A549 (cell line): ENCODE measurements around the gene SLC35D2. TPM values are rescaled to one million over a fixed set of nuclear protein-coding genes. Genes with fewer than 3 reads are reported as not detected.

Experiments used
- ATAC-seq, 2 experiments: fragments of 200-7000 bp in 1 of 2; fragments of >200 bp in 1 of 2; cut with Nextera tagmentation in 1 of 2; cut with Tn5 transposase in 1 of 2; 3 replicates each; pipeline versions ENCODE4 v1.8.0 to v1.9.1; 2018 to 2020; ENCODE audit warnings: mild to moderate bottlenecking in 1 of 2, moderate library complexity in 1 of 2
- CTCF ChIA-PET: fragments of 300-600 bp; sonication (Branson Sonifier 250); formaldehyde crosslinking; extraction: SDS; loops from one replicate; lab custom pipeline; 2021; ENCODE audit warnings: antibody characterized with exemption, inconsistent platforms; lab: Yijun Ruan, JAX
- POLR2A ChIA-PET: fragments of 350-600 bp; formaldehyde crosslinking; extraction: SDS; loops from one replicate; lab custom pipeline; 2021; ENCODE audit warnings: antibody characterized with exemption, inconsistent platforms; lab: Yijun Ruan, JAX
- DNase-seq, 2 experiments: peaks; one replicate each; pipeline versions ENCODE4 v3.0.0 to v3.0.0-alpha.2; 2011 to 2016; ENCODE audit warnings: low read depth in 1 of 2, low spot score in 1 of 2
- FAIRE-seq: peaks from 2 replicates; lab custom pipeline; 2011; peaks lifted over from hg19 to GRCh38; lab: Jason Lieb, UNC
- H3K27ac ChIP-seq, 2 experiments: fragments of >200 bp; sonication (Bioruptor Twin); formaldehyde crosslinking; 3 replicates each; pipeline ENCODE4 v1.5.1; 2016 to 2017
- H3K4me1 ChIP-seq: fragments of >200 bp; sonication (Bioruptor Twin); formaldehyde crosslinking; 3 replicates; pipeline ENCODE4 v1.6.1; 2016
- H3K4me2 ChIP-seq: fragments of >200 bp; sonication (Bioruptor Twin); formaldehyde crosslinking; 3 replicates; pipeline ENCODE4 v1.6.1; 2016
- H3K4me3 ChIP-seq: fragments of >200 bp; sonication (Bioruptor Twin); formaldehyde crosslinking; 3 replicates; pipeline ENCODE4 v1.5.1; 2016
- H3K9me3 ChIP-seq: fragments of >200 bp; sonication (Bioruptor Twin); formaldehyde crosslinking; 3 replicates; pipeline ENCODE4 v1.6.1; 2016
- BHLHE40 ChIP-seq: IDR thresholded peaks from 2 replicates; pipeline ENCODE4 v1.6.1; 2012; ENCODE audit warnings: low read depth, low read length, inconsistent platforms
- CHD2 ChIP-seq: fragments of 150-350 bp; IDR thresholded peaks from 2 replicates; pipeline ENCODE4 v1.6.1; 2014; ENCODE audit warnings: low read length; ENCODE audit not compliant: partially characterized antibody
- EHF ChIP-seq: fragments of 250-450 bp; sonication (Bioruptor Pico); IDR thresholded peaks from 2 replicates; pipeline ENCODE4 v1.5.0; 2020; ENCODE audit warnings: mild to moderate bottlenecking
- EHMT2 ChIP-seq: fragments of 200-600 bp; sonication (generic); IDR thresholded peaks from 2 replicates; pipeline ENCODE4 v1.6.1; 2016; ENCODE audit warnings: antibody characterized with exemption, low read depth, mild to moderate bottlenecking, moderate library complexity
- EP300 ChIP-seq, 2 experiments: fragments of >200 bp; sonication (Bioruptor Twin); formaldehyde crosslinking; IDR thresholded peaks; 2 replicates in 1 of 2; 3 replicates in 1 of 2; pipeline ENCODE4 v1.6.1; 2016 to 2017
- FOSB ChIP-seq: fragments of 250-450 bp; sonication (Bioruptor Pico); IDR thresholded peaks from 2 replicates; pipeline ENCODE4 v1.5.0; 2020; ENCODE audit warnings: mild to moderate bottlenecking, moderate library complexity
- FOSL2 ChIP-seq, 2 experiments: fragments of 450-650 bp in 1 of 2; fragments of >200 bp in 1 of 2; sonication (Bioruptor Twin) in 1 of 2; formaldehyde crosslinking; IDR thresholded peaks; 2 replicates each; pipeline versions ENCODE4 v1.5.0 to v1.6.1; 2016 to 2020; ENCODE audit warnings: mild to moderate bottlenecking in 1 of 2, moderate library complexity in 1 of 2
- FOXS1 ChIP-seq: fragments of 250-450 bp; sonication (Bioruptor Pico); IDR thresholded peaks from 2 replicates; pipeline ENCODE4 v1.5.0; 2020; ENCODE audit warnings: mild to moderate bottlenecking, moderate library complexity
- HDAC2 ChIP-seq: fragments of 200-600 bp; sonication (generic); IDR thresholded peaks from 2 replicates; pipeline ENCODE4 v1.6.1; 2016
- HES2 ChIP-seq: fragments of >200 bp; sonication (Bioruptor Twin); formaldehyde crosslinking; IDR thresholded peaks from 2 replicates; pipeline ENCODE4 v1.6.1; 2016
- JUNB ChIP-seq: fragments of >200 bp; sonication (Bioruptor Twin); formaldehyde crosslinking; IDR thresholded peaks from 2 replicates; pipeline ENCODE4 v1.6.1; 2016
- KDM1A ChIP-seq: fragments of 200-600 bp; sonication (generic); IDR thresholded peaks from 2 replicates; pipeline ENCODE4 v1.6.1; 2016; ENCODE audit warnings: low read depth, mild to moderate bottlenecking
- KDM5A ChIP-seq: fragments of 200-600 bp; sonication (generic); IDR thresholded peaks from 2 replicates; pipeline ENCODE4 v1.6.1; 2016; ENCODE audit warnings: antibody characterized with exemption, mild to moderate bottlenecking
- RARB ChIP-seq: fragments of 250-450 bp; sonication (Bioruptor Pico); IDR thresholded peaks from 2 replicates; pipeline ENCODE4 v1.8.0; 2021; ENCODE audit warnings: mild to moderate bottlenecking, moderate library complexity
- RCOR1 ChIP-seq: fragments of 150-350 bp; IDR thresholded peaks from 2 replicates; pipeline ENCODE4 v1.6.1; 2014; ENCODE audit warnings: antibody characterized with exemption, low read length, low read depth
- RFX5 ChIP-seq: fragments of 450-650 bp; IDR thresholded peaks from 2 replicates; pipeline ENCODE4 v1.7.1; 2014; ENCODE audit warnings: antibody characterized with exemption, mild to moderate bottlenecking, moderate library complexity
- RNF2 ChIP-seq: fragments of 200-600 bp; sonication (generic); IDR thresholded peaks from 2 replicates; pipeline ENCODE4 v1.6.1; 2016; ENCODE audit warnings: low read depth, mild to moderate bottlenecking, antibody characterized with exemption, moderate library complexity, borderline replicate concordance
- TFCP2L1 ChIP-seq: fragments of 250-450 bp; sonication (Bioruptor Pico); IDR thresholded peaks from 2 replicates; pipeline ENCODE4 v1.5.0; 2021; ENCODE audit warnings: mild to moderate bottlenecking
- TP53 ChIP-seq: fragments of 250-450 bp; sonication (Bioruptor Pico); IDR thresholded peaks from 2 replicates; pipeline ENCODE4 v1.5.0; 2021; ENCODE audit warnings: mild to moderate bottlenecking, moderate library complexity
- ZFP36 ChIP-seq: fragments of 450-650 bp; IDR thresholded peaks from 2 replicates; pipeline ENCODE4 v1.6.1; 2014; ENCODE audit warnings: borderline replicate concordance; ENCODE audit not compliant: partially characterized antibody
- ZNF302 ChIP-seq: fragments of 250-450 bp; sonication (Bioruptor Pico); IDR thresholded peaks from 2 replicates; pipeline ENCODE4 v1.9.0; 2021; ENCODE audit warnings: inconsistent platforms, mild to moderate bottlenecking, moderate library complexity
- WGBS: methylation state at CpG from one replicate; pipeline ENCODE4 v1.1.6; 2017; ENCODE audit errors: missing lambda C conversion rate; 5-methylcytosine and 5-hydroxymethylcytosine counted together
- polyA plus RNA-seq, 4 experiments: library from polyadenylated mRNA; depleted of rRNA in 3 of 4; stranded (reverse); fragments of >200 nt; fragmentation: RNase III in 1 of 4; extraction: RNeasy Plus Mini Kit Qiagen cat#74134 plus additional on column Dnase treatment in 1 of 4; gene quantifications; 2 replicates in 3 of 4; 3 replicates in 1 of 4; pipeline ENCODE4 v1.2.3, GENCODE V29; 2011 to 2017
- TF ChIP-seq, protein P1 (sequence below): fragments of 250-450 bp; sonication (Bioruptor Pico); IDR thresholded peaks from 2 replicates; pipeline ENCODE4 v1.5.0; 2021; ENCODE audit warnings: mild to moderate bottlenecking, moderate library complexity, borderline replicate concordance
- TF ChIP-seq, protein P2 (sequence below): fragments of 200-600 bp; sonication (generic); IDR thresholded peaks from 2 replicates; pipeline ENCODE4 v1.6.1; 2016; ENCODE audit warnings: antibody characterized with exemption, mild to moderate bottlenecking, moderate library complexity

SLC35D2 gene
- polyA plus RNA-seq, 2 of the 4 experiments (the other 2 are of a cell fraction): 13.8 to 29.8 TPM

- DNase-seq (no peak), ATAC-seq (no peak), FAIRE-seq (no peak)
- no peaks in the 10 kb centered on the region for H3K4me1 ChIP-seq
- POLR2A ChIA-PET: interaction anchor here (0.5 kb wide), 1 partner anchor 22 kb away, joined by 4 read pairs; no protein-coding TSS in a partner anchor
- TF ChIP-seq JUNB: no peak
- TF ChIP-seq EHMT2: no peak
- no peak for TF ChIP-seq TP53
- TF ChIP-seq, protein P1, sequence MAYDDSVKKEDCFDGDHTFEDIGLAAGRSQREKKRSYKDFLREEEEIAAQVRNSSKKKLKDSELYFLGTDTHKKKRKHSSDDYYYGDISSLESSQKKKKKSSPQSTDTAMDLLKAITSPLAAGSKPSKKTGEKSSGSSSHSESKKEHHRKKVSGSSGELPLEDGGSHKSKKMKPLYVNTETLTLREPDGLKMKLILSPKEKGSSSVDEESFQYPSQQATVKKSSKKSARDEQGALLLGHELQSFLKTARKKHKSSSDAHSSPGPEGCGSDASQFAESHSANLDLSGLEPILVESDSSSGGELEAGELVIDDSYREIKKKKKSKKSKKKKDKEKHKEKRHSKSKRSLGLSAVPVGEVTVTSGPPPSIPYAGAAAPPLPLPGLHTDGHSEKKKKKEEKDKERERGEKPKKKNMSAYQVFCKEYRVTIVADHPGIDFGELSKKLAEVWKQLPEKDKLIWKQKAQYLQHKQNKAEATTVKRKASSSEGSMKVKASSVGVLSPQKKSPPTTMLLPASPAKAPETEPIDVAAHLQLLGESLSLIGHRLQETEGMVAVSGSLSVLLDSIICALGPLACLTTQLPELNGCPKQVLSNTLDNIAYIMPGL (CRISPR knock-in tag): no peak
- no peak for TF ChIP-seq RCOR1
- CTCF ChIA-PET: no interaction called here
- no peak overlapping the region for H3K27ac ChIP-seq
- no peaks in the 10 kb centered on the region for H3K9me3 ChIP-seq
- H3K4me2 ChIP-seq: no peak overlapping the region
- WGBS: 95% methylated on average over 2 of the region's 2 CpGs
- no peak overlapping the region for H3K4me3 ChIP-seq
Measured at GRCh38 chr9:96289392-96289791, 94.1 kb downstream of the SLC35D2 start.

DNA sequence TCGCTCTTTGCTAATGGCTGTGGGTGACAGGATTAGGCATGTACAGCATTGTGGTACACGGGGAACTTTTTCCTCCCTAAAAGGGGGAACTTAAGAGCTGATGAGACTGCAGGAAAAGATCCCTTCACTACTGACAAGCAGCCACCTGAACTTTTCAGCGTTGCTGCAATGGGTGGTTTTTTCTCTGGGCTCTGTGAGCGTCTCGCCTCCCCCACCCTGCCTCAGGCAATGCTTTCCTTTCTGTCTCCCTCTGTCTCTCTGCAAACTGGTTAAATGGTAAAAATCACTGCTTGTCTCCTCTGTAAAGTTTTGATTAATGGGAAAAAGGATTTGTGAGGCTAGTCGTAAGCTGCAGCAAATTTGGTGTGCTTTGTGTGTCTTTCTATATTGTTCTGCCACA is 101.9 kb downstream of the SLC35D2 start:
- ATAC-seq: no peak
- DNase-seq: no peak
- no peak overlapping the region for H3K4me2 ChIP-seq
- no peaks in the 10 kb centered on the region for H3K4me1 ChIP-seq
- ChIA-PET POLR2A (no interaction called here), CTCF (interaction anchor here (1.1 to 1.4 kb wide), 2 partner anchors 10 to 11 kb away, joined by 3 read pairs; no protein-coding TSS in a partner anchor)
- H3K9me3 ChIP-seq: no peaks in the 10 kb centered on the region
- no peak overlapping the region for H3K27ac ChIP-seq
- no peak overlapping the region for H3K4me3 ChIP-seq
- TF ChIP-seq RNF2 (no peak), RFX5 (no peak), EP300 (IDR thresholded peaks at IDR 0.05) (no peak), RARB (CRISPR knock-in tag) (no peak), KDM5A (no peak), HES2 (no peak), EHF (CRISPR knock-in tag) (no peak), FOSB (no peak), FOSL2 (IDR thresholded peaks at IDR 0.05) (no peak), FOSL2 (CRISPR knock-in tag; IDR thresholded peaks at IDR 0.05) (no peak), TFCP2L1 (CRISPR knock-in tag) (no peak), CHD2 (no peak), ZFP36 (no peak), FOXS1 (CRISPR knock-in tag) (no peak), BHLHE40 (no peak), HDAC2 (no peak), ZNF302 (no peak), KDM1A (no peak)
- TF ChIP-seq, protein P2, sequence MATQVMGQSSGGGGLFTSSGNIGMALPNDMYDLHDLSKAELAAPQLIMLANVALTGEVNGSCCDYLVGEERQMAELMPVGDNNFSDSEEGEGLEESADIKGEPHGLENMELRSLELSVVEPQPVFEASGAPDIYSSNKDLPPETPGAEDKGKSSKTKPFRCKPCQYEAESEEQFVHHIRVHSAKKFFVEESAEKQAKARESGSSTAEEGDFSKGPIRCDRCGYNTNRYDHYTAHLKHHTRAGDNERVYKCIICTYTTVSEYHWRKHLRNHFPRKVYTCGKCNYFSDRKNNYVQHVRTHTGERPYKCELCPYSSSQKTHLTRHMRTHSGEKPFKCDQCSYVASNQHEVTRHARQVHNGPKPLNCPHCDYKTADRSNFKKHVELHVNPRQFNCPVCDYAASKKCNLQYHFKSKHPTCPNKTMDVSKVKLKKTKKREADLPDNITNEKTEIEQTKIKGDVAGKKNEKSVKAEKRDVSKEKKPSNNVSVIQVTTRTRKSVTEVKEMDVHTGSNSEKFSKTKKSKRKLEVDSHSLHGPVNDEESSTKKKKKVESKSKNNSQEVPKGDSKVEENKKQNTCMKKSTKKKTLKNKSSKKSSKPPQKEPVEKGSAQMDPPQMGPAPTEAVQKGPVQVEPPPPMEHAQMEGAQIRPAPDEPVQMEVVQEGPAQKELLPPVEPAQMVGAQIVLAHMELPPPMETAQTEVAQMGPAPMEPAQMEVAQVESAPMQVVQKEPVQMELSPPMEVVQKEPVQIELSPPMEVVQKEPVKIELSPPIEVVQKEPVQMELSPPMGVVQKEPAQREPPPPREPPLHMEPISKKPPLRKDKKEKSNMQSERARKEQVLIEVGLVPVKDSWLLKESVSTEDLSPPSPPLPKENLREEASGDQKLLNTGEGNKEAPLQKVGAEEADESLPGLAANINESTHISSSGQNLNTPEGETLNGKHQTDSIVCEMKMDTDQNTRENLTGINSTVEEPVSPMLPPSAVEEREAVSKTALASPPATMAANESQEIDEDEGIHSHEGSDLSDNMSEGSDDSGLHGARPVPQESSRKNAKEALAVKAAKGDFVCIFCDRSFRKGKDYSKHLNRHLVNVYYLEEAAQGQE: no peak
- TF ChIP-seq, all 56 proteins: peak for 0
- no peak for FAIRE-seq
- 81% methylated on average over 6 of the region's 6 CpGs for WGBS
